HG02852 (cell line): ENCODE data around the gene NEUROG2.
"Not testable (repeated sequence)": the region's sequence is repeated elsewhere in the genome, so short reads cannot be mapped to it uniquely, and the experiment has no call there.

Source experiments
- ATAC-seq: cut with Tn5 transposase; IDR thresholded peaks from one replicate; pipeline ENCODE4 v1.9.1; 2021; ENCODE audit warnings: mild to moderate bottlenecking, moderate library complexity; ENCODE audit not compliant: unreplicated experiment

NEUROG2 gene

DNA sequence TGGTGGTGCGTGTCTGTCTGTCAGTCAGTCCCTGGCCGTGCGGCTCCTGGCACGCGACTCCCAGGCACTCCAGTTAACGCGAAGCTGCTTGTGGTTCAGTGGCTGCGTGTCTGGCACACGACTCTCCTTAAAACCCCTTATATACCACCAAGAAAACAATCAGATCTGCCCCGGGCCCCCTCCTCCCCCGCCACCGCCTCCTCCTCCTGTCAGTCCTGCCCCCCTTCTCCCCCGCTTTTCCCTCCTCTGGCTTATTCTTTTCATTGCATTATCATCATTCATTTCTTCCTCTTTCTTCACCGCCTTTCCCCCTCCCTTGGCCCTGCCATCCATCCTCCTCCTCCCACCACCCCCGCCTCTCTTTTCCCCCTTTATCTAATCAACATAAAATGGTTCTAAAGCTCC, at the start of gene NEUROG2:
Gene NEUROG2, minus strand, starts transcription at position 115 of the 405 bp plus-strand sequence. CDS start 705 bp downstream, outside the sequence.
- ATAC-seq = no peak

DNA sequence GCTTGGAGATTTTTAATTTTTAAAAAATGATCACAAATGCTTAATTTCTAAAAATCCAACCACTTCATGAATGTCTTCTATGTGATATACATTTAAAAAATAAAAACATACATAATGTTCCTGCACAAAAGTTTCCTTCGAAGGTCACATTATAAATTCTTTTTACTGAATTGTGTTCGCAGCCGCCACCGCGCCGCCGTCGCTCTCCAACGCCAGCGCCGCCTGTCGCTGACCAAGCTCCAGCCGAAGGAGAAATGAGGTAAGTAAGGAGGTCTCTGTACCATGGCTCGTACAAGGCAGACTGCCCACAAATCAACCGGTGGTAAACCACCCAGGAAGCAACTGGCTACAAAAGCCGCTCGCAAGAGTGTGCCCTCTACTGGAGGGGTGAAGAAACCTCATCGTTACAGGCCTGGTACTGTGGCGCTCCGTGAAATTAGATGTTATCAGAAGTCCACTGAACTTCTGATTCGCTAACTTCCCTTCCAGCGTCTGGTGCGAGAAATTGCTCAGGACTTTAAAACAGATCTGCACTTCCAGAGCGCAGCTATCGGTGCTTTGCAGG, 48.8 kb upstream of the NEUROG2 start:
- ATAC-seq = no peak

DNA sequence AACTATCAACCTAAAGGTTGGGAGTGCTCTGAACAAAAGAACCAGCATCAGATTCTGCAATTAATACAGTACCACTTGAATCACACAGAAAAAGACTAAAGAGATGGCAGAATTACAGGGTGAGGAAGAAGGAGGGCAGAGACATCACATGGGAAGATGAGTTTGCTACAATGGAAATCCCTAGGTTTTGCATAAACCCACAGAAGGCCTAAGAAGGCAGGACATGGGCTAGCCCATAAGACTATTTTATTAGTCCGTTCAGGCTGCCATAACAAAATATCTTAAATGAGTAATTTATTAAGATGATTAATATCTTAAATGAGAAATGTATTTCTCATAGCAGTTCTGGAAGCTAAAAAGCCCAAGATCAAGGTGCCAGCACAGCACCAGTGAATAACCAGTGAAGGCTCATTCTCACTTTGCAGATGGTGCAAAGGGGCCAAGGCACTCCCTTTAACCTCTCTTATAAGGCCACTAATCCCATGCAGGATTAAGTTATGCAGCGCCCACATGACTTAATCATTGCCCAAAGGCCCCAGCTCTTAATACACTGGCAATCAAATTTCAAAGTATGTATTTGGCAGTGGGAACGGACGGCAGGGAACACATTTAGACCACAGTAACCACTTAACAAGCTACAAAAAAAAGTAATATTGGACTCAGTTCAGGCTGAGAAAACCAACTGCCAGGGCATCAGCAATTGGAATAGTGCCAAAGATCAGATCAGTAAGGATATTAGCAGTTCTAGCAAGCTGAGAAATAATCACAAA, 47.6 kb upstream of the NEUROG2 start:
- no peak for ATAC-seq

DNA sequence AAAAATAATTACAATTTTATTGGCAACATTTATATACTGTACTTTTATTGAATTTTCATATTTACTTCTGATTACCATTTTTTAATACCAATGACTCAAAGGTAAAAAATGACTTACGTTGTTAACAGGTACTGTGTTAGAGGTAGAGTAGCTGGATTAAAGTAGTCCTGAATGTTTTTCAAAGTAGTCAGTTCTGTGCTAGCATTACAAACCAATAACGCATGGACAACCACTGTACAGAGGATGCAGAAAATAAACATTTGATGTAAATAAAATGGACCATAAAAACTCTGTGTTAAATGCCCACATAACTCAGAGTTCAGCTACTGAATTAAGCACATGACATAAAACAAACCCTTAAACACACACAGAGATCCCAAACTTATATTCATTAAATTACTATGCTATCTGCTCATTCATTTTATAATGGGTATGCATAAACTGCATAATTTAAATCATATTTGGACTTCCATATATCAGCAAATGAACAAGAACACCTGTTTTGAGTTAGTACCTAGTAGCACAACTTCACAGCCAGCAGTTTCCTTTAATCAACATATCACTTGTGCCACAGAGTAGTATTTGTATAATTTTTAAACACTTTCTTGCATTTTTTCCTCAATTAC, 46.4 kb upstream of the NEUROG2 start:
- ATAC-seq = no peak

DNA sequence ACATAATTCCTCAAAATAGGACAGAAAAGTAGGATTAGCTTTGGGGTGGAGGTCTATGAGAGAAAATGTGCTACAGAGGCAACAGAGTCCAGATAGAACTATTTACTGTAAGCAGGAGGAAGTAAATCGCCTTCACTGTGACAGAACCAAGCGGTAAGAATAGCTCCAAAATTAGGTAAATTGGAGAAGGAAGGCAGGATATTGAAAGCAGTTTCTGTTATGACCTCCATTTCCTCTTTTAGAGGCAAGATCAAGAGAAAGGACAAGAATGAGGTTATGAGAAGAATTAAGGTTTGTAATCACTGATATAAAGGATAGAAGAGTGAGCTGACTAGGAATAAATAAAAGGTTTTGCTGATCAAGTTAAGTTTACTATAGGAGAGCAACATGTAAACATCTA, 44.1 kb upstream of the NEUROG2 start:
- ATAC-seq = peak; percentile 75

DNA sequence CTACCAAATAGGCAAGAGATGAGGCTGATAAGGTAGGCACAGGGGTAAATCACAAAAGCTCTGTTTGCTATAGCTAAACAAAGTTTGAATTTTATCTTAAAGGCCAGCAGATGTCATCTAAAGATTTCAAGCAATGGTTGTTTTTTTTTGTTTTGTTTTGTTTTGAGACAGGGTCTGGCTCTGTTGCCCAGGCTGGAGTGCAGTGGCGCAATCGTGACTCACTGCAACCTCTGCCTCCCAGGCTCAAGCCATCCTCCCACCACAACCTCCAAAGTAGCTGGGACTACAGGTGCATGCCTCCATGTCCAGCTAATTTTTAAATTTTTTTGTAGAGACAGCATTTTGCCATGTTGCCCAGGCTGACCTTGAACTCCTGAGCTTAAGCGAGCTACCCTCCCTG, 43.1 kb upstream of the NEUROG2 start:
- no peak for ATAC-seq

DNA sequence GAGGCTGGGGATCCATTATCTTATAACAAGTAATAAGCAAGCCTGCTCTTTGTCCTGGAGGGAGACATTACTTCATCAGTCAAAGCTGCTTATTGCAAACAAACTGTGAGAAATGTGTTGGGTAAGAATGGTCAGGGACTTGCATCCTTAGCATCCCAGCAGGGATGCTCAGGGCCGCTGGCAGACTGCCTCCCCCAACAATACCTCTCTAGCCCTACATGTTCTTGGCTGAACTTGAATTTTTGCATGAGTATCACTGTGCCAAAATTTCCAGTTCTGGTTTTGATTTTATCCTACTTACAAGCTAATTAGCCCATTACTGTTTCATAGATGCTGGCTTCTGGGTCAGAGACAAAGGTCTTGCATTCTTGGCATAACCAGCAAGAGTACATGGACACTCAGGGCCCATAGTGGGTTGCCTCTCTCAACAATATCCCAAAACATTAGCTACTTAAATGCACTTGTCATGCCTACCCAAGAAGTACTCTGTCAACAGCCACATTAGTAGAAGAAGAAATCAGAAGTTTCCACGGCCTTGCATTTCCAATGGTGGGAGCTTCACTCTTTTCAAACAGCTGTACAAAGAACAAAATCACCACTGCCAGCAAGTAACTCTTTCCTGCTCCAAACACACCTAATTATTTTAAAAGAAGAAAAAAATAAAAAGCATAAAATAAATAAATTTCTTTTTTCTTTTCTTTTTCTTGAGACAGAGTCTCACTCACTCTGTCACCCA, 41.9 kb upstream of the NEUROG2 start:
- no peak for ATAC-seq

DNA sequence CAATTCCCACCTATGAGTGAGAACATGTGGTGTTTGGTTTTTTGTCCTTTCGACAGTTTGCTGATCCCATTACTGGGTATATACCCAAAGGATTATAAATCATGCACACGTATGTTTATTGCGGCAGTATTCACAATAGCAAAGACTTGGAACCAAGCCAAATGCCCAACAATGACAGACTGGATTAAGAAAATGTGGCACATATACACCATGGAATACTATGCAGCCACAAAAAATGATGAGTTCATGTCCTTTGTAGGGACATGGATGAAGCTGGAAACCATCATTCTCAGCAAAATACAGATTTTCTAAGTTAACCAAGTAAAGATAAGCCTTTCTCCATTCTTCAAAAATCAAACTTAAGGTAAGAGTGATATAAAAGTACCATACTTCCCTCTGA, 38.3 kb upstream of the NEUROG2 start:
- not testable (repeated sequence) for ATAC-seq

DNA sequence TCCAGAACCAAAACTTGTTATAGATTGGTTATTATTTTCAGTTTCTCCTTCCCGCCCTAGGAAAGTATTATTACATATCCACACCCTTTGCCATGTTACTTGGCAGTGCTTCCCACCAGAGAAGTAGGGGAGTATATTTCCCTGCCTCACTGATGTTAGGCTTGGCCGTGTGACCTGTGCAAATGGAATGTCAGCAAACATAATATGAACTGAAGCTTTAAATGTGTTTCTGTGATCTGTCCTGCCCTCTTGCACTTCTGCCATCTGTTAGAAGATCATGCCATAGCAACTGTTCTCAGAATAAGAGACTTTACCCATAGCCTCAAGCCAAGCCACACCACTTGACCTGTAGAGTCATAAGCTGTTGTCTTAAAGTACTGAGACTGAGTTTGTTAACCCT, 36.7 kb upstream of the NEUROG2 start:
- ATAC-seq = no peak

DNA sequence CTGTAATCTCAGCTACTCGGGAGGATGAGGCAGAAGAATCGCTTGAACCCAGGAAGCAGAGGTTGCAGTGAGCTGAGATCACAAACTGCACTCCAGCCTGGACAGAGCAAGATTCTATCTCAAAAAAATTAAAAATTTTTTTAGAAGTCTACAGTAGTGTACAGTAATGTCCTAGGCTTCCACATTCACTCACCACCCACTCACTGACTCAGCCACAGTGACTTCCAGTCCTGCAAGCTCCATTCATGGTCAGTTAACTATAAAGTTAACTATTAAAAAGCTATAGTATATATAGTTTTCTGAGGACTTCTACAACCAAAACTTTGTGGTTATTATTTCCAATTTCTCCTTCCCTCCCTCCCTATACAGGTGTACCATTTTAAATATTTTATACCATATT, 34.7 kb upstream of the NEUROG2 start:
- no peak for ATAC-seq

DNA sequence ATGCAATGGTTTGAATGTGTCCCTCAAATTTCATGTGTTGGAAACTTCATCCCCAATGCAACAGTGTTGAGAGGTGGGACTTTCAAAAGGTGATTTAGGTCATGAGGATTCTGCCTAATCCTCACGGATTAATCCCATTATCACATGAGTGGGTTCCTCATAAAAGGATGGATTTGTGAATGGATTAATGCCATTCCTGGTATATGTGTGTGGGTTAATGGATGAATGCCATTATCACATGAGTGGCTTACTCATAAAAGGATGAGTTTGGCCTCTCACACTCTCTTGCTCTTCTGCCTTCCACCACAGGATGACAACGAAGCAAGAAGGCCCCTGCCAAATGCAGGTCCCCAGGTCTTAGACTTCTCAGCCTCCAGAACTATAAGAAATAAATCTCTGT, 30.5 kb upstream of the NEUROG2 start:
- ATAC-seq = no peak

DNA sequence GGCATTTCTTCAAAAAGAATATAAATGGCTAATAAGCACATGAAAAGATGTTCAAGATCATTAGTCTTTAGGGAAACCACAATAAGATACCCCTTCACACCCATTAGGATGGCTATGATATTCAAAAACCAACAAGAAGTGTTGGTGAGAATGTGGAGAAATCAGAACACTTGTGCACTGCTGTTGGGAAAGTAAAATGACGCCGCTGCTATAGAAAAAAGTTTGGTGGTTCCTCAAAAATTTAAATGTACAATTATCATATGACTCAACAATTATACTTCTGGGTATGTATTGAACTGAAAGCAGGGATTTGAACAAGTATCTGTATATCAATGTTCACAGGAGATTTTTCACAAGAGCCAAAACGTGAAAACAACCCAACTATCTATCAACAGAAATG, 29.4 kb upstream of the NEUROG2 start:
- no peak for ATAC-seq

DNA sequence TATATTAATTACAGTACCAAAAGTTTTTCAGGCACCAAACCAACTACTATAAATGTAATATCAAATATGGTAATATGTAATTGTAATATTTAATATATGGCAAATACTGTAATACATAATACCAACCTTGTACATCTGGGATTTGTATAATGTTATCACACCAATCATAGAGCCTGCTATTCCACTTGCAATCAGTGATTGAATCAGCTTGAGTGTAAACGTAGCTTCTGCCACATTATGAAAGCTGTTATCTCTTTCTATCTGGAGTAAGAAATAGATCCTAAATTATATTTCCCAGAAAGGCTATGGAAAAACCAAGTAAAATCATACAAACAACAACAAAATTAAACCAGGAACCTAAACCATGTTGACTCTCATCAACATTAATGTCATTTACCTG, 24.7 kb upstream of the NEUROG2 start:
- ATAC-seq = no peak

DNA sequence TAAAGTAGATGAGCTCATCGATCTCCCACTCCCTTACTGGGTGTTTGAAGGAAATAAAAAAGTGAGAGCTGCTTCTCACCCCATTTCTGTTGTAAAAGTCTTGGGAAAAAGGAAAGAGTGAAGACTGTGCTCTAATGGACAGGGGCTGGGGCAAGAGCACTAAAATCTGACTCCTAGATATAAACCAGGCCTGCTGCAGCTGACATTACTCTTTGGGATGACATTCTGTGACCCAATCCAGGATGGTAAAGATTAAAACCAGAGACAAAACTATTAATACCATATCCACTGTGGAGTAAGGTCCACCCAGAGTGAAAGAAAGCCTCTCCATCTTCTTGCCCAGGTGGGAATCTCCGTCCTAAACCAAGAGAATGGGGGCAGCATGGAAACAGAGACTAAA, 20.1 kb upstream of the NEUROG2 start:
- no peak for ATAC-seq

DNA sequence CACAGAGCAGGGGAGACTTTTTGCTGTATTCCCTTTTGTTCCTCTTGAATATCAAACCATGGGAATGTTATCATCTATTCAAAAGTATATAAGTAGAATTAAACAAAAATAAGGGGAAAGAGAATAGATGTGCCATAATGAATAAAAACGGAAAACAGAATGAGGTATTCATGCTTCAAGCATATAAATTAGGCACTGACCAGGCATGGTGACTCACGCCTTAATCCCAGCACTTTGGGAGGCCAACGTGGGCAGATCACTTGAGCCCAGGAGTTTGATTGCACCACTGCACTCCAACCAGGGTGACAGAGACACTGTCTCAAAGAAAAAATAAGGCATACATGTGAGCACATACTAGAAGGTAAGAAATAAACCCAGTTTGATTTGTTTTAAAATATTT, 16.3 kb upstream of the NEUROG2 start:
- ATAC-seq = no peak

DNA sequence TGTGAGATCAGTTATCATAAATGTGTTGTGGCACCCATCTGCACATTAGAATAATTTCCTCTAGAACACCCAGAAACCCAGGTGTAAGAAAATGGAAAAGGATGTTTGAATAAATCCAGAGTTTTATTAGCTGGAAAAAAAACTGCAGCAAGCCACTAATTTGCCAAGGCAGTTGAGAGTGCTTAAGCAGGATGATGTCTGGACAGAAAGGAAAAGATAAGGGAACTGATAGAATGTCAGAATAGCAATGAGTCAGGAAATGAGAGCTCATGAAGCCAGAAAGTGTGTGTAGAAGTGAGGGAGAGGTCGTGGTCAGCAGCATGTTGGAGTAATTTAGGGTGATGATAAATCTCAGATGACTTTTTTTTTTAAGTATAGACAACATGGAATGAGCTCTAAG, 15.2 kb upstream of the NEUROG2 start:
- ATAC-seq = no peak

DNA sequence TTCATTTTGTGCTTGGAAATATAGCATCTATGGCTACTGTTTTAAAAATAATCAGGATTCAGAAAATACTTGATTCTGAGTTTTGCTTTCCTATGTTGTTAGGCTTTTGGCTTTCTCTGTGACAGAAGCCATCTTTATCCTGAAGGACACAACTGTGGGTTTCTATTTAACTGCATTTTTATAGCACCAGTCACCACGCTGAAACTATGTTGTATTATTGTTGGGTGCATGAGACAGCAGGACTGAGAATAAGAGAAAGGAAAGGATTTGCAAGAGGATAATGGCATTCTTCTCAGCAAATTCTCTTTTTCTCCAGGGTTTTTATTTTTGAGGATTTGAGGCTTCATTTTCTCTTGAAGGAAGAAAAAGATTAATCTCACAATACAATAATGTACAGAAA, 10.1 kb upstream of the NEUROG2 start:
- ATAC-seq = no peak

DNA sequence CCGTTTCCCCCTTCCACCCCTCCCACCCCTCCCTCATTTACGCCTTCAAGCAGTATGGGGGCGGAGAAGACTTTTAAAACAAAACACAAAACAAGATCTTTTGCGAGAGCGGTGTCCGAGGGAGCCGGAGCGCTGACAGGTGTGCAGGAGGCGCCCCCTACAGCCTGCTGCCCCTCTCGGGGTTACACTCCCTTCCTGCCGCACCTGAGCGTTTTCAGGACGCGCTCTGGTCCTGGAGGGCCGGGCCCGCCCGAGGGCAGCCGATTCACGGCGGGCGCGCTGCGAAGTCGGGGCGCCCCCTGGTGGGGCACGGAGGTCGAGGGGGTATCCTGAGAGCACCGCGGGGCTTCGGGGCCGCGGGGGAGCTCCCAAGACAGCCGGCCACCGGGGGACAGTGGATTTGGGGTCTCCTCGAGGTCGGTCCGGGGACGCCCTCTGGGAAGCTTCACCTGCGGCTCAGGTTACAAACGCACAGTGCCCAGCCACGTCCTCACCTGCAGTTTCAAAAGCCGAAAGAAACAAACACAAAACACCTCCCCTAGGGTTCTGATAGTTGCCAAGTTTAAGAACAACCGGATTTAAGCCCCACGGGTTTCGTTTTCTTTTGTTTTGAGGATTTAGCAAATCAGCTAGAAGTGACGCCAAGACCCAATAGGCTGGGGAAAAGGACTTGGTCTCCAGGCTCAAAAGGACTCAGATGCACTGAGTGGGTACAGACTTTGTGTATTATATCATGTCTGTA, 8.0 kb upstream of the NEUROG2 start:
- ATAC-seq = peak; percentile 74

DNA sequence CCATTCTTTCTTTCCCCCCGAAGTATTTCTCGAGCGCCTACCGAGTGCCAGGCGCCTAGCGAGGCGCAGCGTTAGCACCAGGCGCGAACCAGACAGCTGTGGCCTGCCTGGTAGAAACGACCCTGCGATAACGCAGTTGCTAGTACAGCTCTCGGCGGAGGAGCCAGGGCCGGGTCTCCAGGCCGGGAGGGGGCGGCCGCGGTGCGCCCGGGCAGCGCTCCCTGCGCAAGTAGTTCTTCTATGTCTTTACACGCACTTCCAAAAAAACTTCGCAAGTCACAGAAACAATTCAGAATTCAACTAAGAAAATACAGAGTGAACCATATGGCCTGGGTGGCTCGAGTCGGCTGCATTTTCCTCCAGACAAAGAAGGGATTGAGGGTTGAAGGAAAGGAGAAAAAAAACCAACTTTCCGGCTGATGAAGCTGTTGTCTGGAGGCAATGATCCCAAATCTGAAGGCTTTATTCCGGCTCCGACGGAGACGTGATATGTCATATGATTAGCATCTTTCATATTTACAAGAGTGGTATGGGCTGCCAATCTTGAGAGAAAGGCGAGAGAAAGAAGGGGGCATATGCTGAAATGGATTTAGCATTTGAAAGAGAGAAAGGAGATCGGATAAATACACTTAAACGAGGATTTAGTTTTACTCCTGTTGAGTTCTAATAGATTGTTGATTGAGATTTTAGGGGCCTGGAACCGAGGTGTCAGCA, 7.2 kb upstream of the NEUROG2 start:
- ATAC-seq = peak; percentile 40

DNA sequence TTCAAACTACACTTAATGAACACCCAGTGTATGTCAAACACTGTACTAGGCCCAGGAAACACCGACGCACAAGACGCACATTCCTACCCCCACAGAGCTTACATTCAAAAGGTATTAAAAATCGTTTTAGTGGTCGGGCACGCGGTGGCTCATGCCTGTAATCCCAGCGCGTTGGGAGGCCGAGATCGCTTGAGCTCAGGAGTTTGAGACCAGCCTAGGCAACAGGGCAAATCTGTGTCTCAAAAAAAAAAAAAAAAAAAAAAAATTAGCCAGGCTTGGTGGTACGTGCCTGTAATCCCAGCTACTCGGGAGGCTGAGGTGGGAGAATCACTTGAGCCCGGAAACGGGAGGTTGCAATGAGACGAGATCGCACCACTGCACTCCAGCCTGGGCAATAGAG, 6.5 kb upstream of the NEUROG2 start:
- ATAC-seq = not testable (repeated sequence)
